Smooth muscle cell (in vitro differentiated cells): ENCODE results near the gene RAP1GAP2. TPM values are rescaled to one million over a fixed set of nuclear protein-coding genes. Genes with fewer than 3 reads are reported as not detected.

ENCODE experiments used
- microRNA counts: library from miRNA; unstranded; fragments of <30 nt; microRNA quantifications from one replicate; lab custom pipeline; 2016
- microRNA-seq: library from miRNA; unstranded; fragments of <30 nt; microRNA quantifications from one replicate; pipeline ENCODE4, GENCODE V29; 2016; ENCODE audit warnings: borderline number of aligned reads
- polyA plus RNA-seq: library from polyadenylated mRNA; unstranded; fragments of >200 nt; fragmentation: Nextera tagmentation; extraction: Ambion mirVana; gene quantifications from 2 replicates; pipeline ENCODE4 v1.2.1, GENCODE V29; 2016
- small RNA-seq: library from RNA; depleted of rRNA; stranded (forward); fragments of <200 nt; gene quantifications from one replicate; pipeline ENCODE3, GENCODE V24; 2014
- total RNA-seq: library from RNA; depleted of rRNA; stranded (reverse); fragments of >200 nt; gene quantifications from 2 replicates; pipeline ENCODE4 v1.2.3, GENCODE V29; 2014

RAP1GAP2 gene
- total and polyA plus RNA-seq, 2 experiments from 2014 or later = 0.31 to 0.99 TPM

MicroRNAs within 50 kb of the gene (microRNA counts, 767-probe panel; counts per million panel counts)
- microRNA hsa-miR-1253 (lab: Ali Mortazavi, UCI) = 183 counts per million

Small RNA genes within 50 kb of the gene (microRNA-seq; reads per million reads assigned to microRNA genes)
- gene MIR1253 = not detected

Small RNA genes within 50 kb of the gene (small RNA-seq; reads per million reads assigned to genes)
- gene MIR1253 (not detected), gene hsa-mir-1253 (not detected)

Other genes with a start within 250 kb of the RAP1GAP2 start
- 105 and 171 TPM in 2 replicates for gene PAFAH1B1, start 202.8 kb upstream of the RAP1GAP2 start, total RNA-seq
- 126 and 127 TPM in 2 replicates for gene PAFAH1B1, start 202.8 kb upstream of the RAP1GAP2 start, polyA plus RNA-seq
- 13.4 and 54.7 TPM in 2 replicates for gene CLUH, start 84.7 kb upstream of the RAP1GAP2 start, total RNA-seq
- 15.4 and 26.8 TPM in 2 replicates for gene CLUH, start 84.7 kb upstream of the RAP1GAP2 start, polyA plus RNA-seq
- not detected in 2 replicates for gene CCDC92B, start 46.8 kb upstream of the RAP1GAP2 start, total RNA-seq
- gene CCDC92B, start 46.8 kb upstream of the RAP1GAP2 start, polyA plus RNA-seq = not detected in 2 replicates